H1 (cell line): ENCODE data around the gene MAGI3. TPM values are rescaled to one million over a fixed set of nuclear protein-coding genes. Genes with fewer than 3 reads are reported as not detected.

ENCODE experiments used
- CTCF ChIA-PET: fragments of 300-600 bp; sonication (Branson Sonifier 250); formaldehyde crosslinking; loops from one replicate; lab custom pipeline; 2021; ENCODE audit not compliant: partially characterized antibody; lab: Charles Lee
- POLR2A ChIA-PET: fragments of 300-600 bp; sonication (Branson Sonifier 250); formaldehyde crosslinking; loops from one replicate; lab custom pipeline; 2021; ENCODE audit warnings: inconsistent platforms; ENCODE audit not compliant: partially characterized antibody; lab: Charles Lee
- DNase-seq, 2 experiments: peaks; one replicate each; pipeline versions ENCODE4 v3.0.0 to v3.0.0-alpha.2; 2010 to 2022; ENCODE audit warnings: low spot score in 2 of 2, low read depth in 1 of 2, mixed read lengths in 1 of 2
- FAIRE-seq: peaks from 2 replicates; lab custom pipeline; 2011; peaks lifted over from hg19 to GRCh38; lab: Jason Lieb, UNC
- H2AFZ ChIP-seq: 2 replicates; pipeline ENCODE4 v1.8.1; 2012; ENCODE audit warnings: low read length, inconsistent platforms
- H2AK5ac ChIP-seq: 2 replicates; pipeline ENCODE4 v1.6.1; 2013; ENCODE audit warnings: low read depth, low read length
- H2BK120ac ChIP-seq: replicated peaks from 2 replicates; pipeline ENCODE3; 2013; ENCODE audit warnings: low read depth, low read length, inconsistent platforms
- H2BK12ac ChIP-seq: 2 replicates; pipeline ENCODE4 v1.6.1; 2013; ENCODE audit warnings: low read depth, low read length
- H2BK15ac ChIP-seq: 2 replicates; pipeline ENCODE4 v1.6.1; 2013; ENCODE audit warnings: low read length
- H2BK20ac ChIP-seq: 2 replicates; pipeline ENCODE4 v1.6.1; 2013; ENCODE audit warnings: low read length
- H2BK5ac ChIP-seq: 2 replicates; pipeline ENCODE4 v1.6.1; 2013; ENCODE audit warnings: low read depth, low read length
- H3K14ac ChIP-seq: 2 replicates; pipeline ENCODE4 v1.6.1; 2013; ENCODE audit warnings: inconsistent platforms; ENCODE audit not compliant: insufficient read length
- H3K18ac ChIP-seq: 2 replicates; pipeline ENCODE4 v1.6.1; 2013; ENCODE audit warnings: low read length; ENCODE audit errors: extremely low read depth
- H3K23ac ChIP-seq: 2 replicates; pipeline ENCODE4 v1.6.1; 2013; ENCODE audit warnings: inconsistent platforms; ENCODE audit not compliant: insufficient read length
- H3K23me2 ChIP-seq: 2 replicates; pipeline ENCODE4 v1.6.1; 2013; ENCODE audit warnings: low read depth, low read length
- H3K27ac ChIP-seq: 2 replicates; pipeline ENCODE4 v1.6.1; 2011; ENCODE audit warnings: low read depth, low read length, inconsistent platforms
- H3K27me3 ChIP-seq, 4 experiments: replicated peaks in 1 of 4; 1 replicate in 1 of 4; 2 replicates in 3 of 4; pipeline versions ENCODE4 v1.6.1 to v1.8.1; 2011 to 2013; ENCODE audit warnings: low read length in 3 of 4, mild to moderate bottlenecking in 3 of 4, inconsistent platforms in 2 of 4, mixed read lengths in 2 of 4, moderate library complexity in 1 of 4; ENCODE audit not compliant: control insufficient read depth in 3 of 4, insufficient read depth in 3 of 4; ENCODE audit errors: extremely low read depth in 1 of 4
- H3K36me3 ChIP-seq, 4 experiments: 2 replicates each; pipeline versions ENCODE4 v1.6.1 to v1.8.1; 2011 to 2013; ENCODE audit warnings: mild to moderate bottlenecking in 4 of 4, low read length in 3 of 4, moderate library complexity in 2 of 4, control low read depth in 1 of 4, inconsistent platforms in 1 of 4; ENCODE audit not compliant: insufficient read depth in 4 of 4, control insufficient read depth in 2 of 4
- H3K4ac ChIP-seq: replicated peaks from 2 replicates; pipeline ENCODE3; 2013; ENCODE audit warnings: low read length, low read depth, mixed read lengths, inconsistent platforms; ENCODE audit not compliant: insufficient read length
- H3K4me1 ChIP-seq, 4 experiments: replicated peaks in 1 of 4; 1 replicate in 1 of 4; 2 replicates in 3 of 4; pipeline versions ENCODE4 v1.6.1 to v1.8.1; 2011 to 2013; ENCODE audit warnings: low read length in 3 of 4, inconsistent platforms in 2 of 4, mixed read lengths in 1 of 4; ENCODE audit not compliant: insufficient read depth in 4 of 4, control insufficient read depth in 3 of 4
- H3K4me2 ChIP-seq, 2 experiments: 2 replicates each; pipeline versions ENCODE4 v1.6.1 to v1.8.1; 2011 to 2013; ENCODE audit warnings: low read depth in 2 of 2, low read length in 2 of 2, control low read depth in 1 of 2, inconsistent platforms in 1 of 2, mild to moderate bottlenecking in 1 of 2; ENCODE audit not compliant: insufficient read depth in 1 of 2
- H3K4me3 ChIP-seq, 4 experiments: fragments of 200-600, 300-600 bp in 1 of 4; sonication (generic), shearing (Covaris generic), sonication (Bioruptor Twin) in 1 of 4; 2 replicates each; pipeline versions ENCODE4 v1.5.1 to v1.8.1; 2011 to 2016; ENCODE audit warnings: low read length in 4 of 4, low read depth in 3 of 4, control low read depth in 2 of 4, inconsistent platforms in 2 of 4, mild to moderate bottlenecking in 2 of 4, mixed read lengths in 1 of 4, moderate library complexity in 1 of 4; ENCODE audit not compliant: insufficient read depth in 2 of 4; ENCODE audit errors: extremely low read depth in 1 of 4
- H3K56ac ChIP-seq: replicated peaks from 2 replicates; pipeline ENCODE3; 2013; ENCODE audit warnings: low read depth, mild to moderate bottlenecking, mixed read lengths, low read length, inconsistent platforms; ENCODE audit not compliant: insufficient read length
- H3K79me1 ChIP-seq: 2 replicates; pipeline ENCODE4 v1.6.1; 2013; ENCODE audit warnings: low read depth, low read length, control low read depth
- H3K79me2 ChIP-seq, 2 experiments: 2 replicates each; pipeline versions ENCODE4 v1.6.1 to v1.8.1; 2012 to 2013; ENCODE audit warnings: low read length in 2 of 2, mild to moderate bottlenecking in 2 of 2, inconsistent platforms in 1 of 2; ENCODE audit not compliant: insufficient read depth in 2 of 2, control insufficient read depth in 1 of 2
- H3K9ac ChIP-seq, 4 experiments: replicated peaks in 1 of 4; 1 replicate in 1 of 4; 2 replicates in 3 of 4; pipeline versions ENCODE4 v1.6.1 to v1.8.1; 2011 to 2013; ENCODE audit warnings: low read depth in 3 of 4, low read length in 3 of 4, control low read depth in 2 of 4, mild to moderate bottlenecking in 2 of 4, moderate library complexity in 2 of 4, inconsistent platforms in 1 of 4; ENCODE audit errors: extremely low read depth in 1 of 4
- H3K9me3 ChIP-seq, 2 experiments: 2 replicates each; pipeline versions ENCODE4 v1.6.1 to v1.8.1; 2012 to 2013; ENCODE audit warnings: mild to moderate bottlenecking in 2 of 2, moderate library complexity in 2 of 2, control low read depth in 1 of 2, inconsistent platforms in 1 of 2, low read depth in 1 of 2, low read length in 1 of 2, mixed read lengths in 1 of 2; ENCODE audit not compliant: insufficient read depth in 2 of 2
- H4K20me1 ChIP-seq, 2 experiments: replicated peaks in 1 of 2; 2 replicates each; pipeline versions ENCODE3 to v1.8.1; 2011 to 2013; ENCODE audit warnings: inconsistent platforms in 2 of 2, low read length in 2 of 2, mild to moderate bottlenecking in 1 of 2; ENCODE audit not compliant: insufficient read depth in 2 of 2, control insufficient read depth in 1 of 2
- H4K5ac ChIP-seq: 2 replicates; pipeline ENCODE4 v1.6.1; 2013; ENCODE audit warnings: low read length, low read depth, mixed read lengths, inconsistent platforms; ENCODE audit not compliant: insufficient read length
- H4K8ac ChIP-seq: 2 replicates; pipeline ENCODE4 v1.8.0; 2013; ENCODE audit warnings: mild to moderate bottlenecking, moderate library complexity, low read length, inconsistent platforms; ENCODE audit not compliant: insufficient read depth; ENCODE audit errors: extremely low read depth
- H4K91ac ChIP-seq: replicated peaks from 2 replicates; pipeline ENCODE3; 2013; ENCODE audit warnings: low read length, mixed read lengths, inconsistent platforms; ENCODE audit not compliant: insufficient read length
- CEBPB ChIP-seq: IDR thresholded peaks from 2 replicates; pipeline ENCODE4 v1.6.1; 2012; ENCODE audit warnings: low read depth, low read length
- JUN ChIP-seq: IDR thresholded peaks from 2 replicates; pipeline ENCODE4 v1.6.1; 2011; ENCODE audit warnings: low read depth, mild to moderate bottlenecking, improper control_type of control experiment, low read length
- PHF8 ChIP-seq: fragments of 200-600 bp; sonication (generic); conservative IDR thresholded peaks from 2 replicates; pipeline ENCODE4 v1.7.1; 2012; ENCODE audit warnings: low read depth, mild to moderate bottlenecking, inconsistent platforms, low read length, moderate library complexity
- SP1 ChIP-seq: IDR thresholded peaks from 2 replicates; pipeline ENCODE4 v1.6.1; 2011; ENCODE audit warnings: low read depth, low read length
- USF2 ChIP-seq: IDR thresholded peaks from 2 replicates; pipeline ENCODE4 v1.6.1; 2011; ENCODE audit warnings: low read length, improper control_type of control experiment
- WGBS, 2 experiments: shearing (Covaris generic) in 1 of 2; methylation state at CpG; one replicate each; pipeline versions ENCODE4 v1.1.6 to v1.1.7; 2013 to 2015; ENCODE audit warnings: low lambda C conversion rate in 2 of 2, mixed read lengths in 2 of 2, inconsistent platforms in 1 of 2, low coverage in 1 of 2, missing lambda C conversion rate in 1 of 2; ENCODE audit not compliant: insufficient replicate concordance in 2 of 2, insufficient coverage in 1 of 2, insufficient read length in 1 of 2; ENCODE audit errors: extremely low coverage in 1 of 2, missing lambda C conversion rate in 1 of 2; 5-methylcytosine and 5-hydroxymethylcytosine counted together
- polyA plus RNA-seq, 7 experiments: library from polyadenylated mRNA; depleted of rRNA in 3 of 7; stranded (reverse) in 5 of 7; unstranded in 2 of 7; fragments of >200 nt in 5 of 7; fragments of 200-250 nt in 2 of 7; gene quantifications; 1 replicate in 5 of 7; 2 replicates in 1 of 7; 4 replicates in 1 of 7; pipeline versions ENCODE4 v1.2.1 to v1.2.3, GENCODE V29; 2011 to 2013; ENCODE audit warnings: missing spikeins in 2 of 7, mixed read lengths in 2 of 7
- total RNA-seq: library from RNA; stranded (reverse); fragmentation: NEBNext Ultra II Directional; extraction: Animal tissue kit (Norgen Biotek cat#: 25700); gene quantifications from 2 replicates; pipeline ENCODE4 v1.2.1, GENCODE V29; 2021

Gene MAGI3
- total and polyA plus RNA-seq, 2 of the 8 experiments (the other 6 are each of a cell fraction or from before 2014, with no cell fraction given), result 2.3 to 7.8 TPM

DNA sequence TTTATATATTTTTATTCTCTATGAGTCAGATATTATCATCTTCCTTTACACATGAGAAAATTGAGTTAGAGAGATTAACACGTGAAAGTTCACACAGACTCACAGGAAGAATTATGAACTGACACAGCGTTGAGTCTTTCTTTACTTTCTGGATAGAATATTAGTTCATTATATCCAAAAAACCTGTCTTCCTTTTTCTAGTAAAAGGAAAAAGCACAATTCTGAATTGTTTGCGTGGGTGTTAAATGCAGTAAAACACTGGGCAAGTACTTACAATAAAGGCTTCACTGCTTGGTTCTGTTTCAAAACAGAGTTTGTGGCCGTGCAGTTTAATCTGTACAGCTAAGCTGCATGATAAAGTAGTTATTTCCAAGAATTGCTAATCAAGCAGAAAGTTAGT, 10.8 kb downstream of the MAGI3 start:
- no peak overlapping the region for H3K14ac ChIP-seq
- H4K8ac ChIP-seq, result no peak overlapping the region
- no peaks in the 10 kb centered on the region for H4K20me1 ChIP-seq
- no peaks in the 10 kb centered on the region for H3K23me2 ChIP-seq
- H2BK20ac ChIP-seq, result no peak overlapping the region
- CTCF ChIA-PET, result no interaction called here
- FAIRE-seq (no peak), DNase-seq (no peak)
- no peak overlapping the region for H3K56ac ChIP-seq
- H3K36me3 ChIP-seq, result no peaks in the 10 kb centered on the region
- 88% methylated on average over 4 of the region's 4 CpGs; no CpG with 5 or more reads in 1 of the 2 experiments for WGBS, 2 experiments
- H2BK12ac ChIP-seq, result no peak overlapping the region
- H3K4me2 ChIP-seq, result no peak overlapping the region
- no peak overlapping the region for H4K5ac ChIP-seq
- H2BK15ac ChIP-seq, result no peak overlapping the region
- no peak overlapping the region for H3K27ac ChIP-seq
- H3K79me1 ChIP-seq, result 0 out of 2 replicates have a peak, but pooled peaks cover 2% of the 10 kb centered on the region
- H3K4me3 ChIP-seq, result no peak overlapping the region
- H3K9ac ChIP-seq, result no peak overlapping the region
- no peaks in the 10 kb centered on the region for H3K27me3 ChIP-seq
- no peak overlapping the region for H3K18ac ChIP-seq
- no peak overlapping the region for H3K23ac ChIP-seq
- peaks cover 0 to 6% (median 0%) of the 10 kb centered on the region in 4 experiments; a peak in 1 of 7 replicates for H3K4me1 ChIP-seq
- no peak overlapping the region for H2AFZ ChIP-seq
- no peak overlapping the region for H2BK120ac ChIP-seq
- no peak overlapping the region for H2BK5ac ChIP-seq
- no peak for TF ChIP-seq JUN
- no peak for TF ChIP-seq PHF8
- no peak for TF ChIP-seq SP1
- no peak for TF ChIP-seq USF2
- TF ChIP-seq CEBPB, result no peak
- TF ChIP-seq, all 59 proteins: peak for 0
- H2AK5ac ChIP-seq, result no peak overlapping the region
- no peak overlapping the region for H3K4ac ChIP-seq
- H3K79me2 ChIP-seq, result peaks cover 0 to 18% of the 10 kb centered on the region in 2 experiments; a peak in 2 of 4 replicates
- H4K91ac ChIP-seq, result no peak overlapping the region
- H3K9me3 ChIP-seq, result no peaks in the 10 kb centered on the region
- POLR2A ChIA-PET, result no interaction called here
